ENCODE measurements around the gene CELA3A. TPM values are rescaled to one million over a fixed set of nuclear protein-coding genes. Genes with fewer than 3 reads are reported as not detected.

The CELA3A gene, protein sequence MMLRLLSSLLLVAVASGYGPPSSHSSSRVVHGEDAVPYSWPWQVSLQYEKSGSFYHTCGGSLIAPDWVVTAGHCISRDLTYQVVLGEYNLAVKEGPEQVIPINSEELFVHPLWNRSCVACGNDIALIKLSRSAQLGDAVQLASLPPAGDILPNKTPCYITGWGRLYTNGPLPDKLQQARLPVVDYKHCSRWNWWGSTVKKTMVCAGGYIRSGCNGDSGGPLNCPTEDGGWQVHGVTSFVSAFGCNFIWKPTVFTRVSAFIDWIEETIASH
- total RNA-seq (2014; rRNA removed; shearing (Covaris generic)) = not detected in 2 replicates

DNA sequence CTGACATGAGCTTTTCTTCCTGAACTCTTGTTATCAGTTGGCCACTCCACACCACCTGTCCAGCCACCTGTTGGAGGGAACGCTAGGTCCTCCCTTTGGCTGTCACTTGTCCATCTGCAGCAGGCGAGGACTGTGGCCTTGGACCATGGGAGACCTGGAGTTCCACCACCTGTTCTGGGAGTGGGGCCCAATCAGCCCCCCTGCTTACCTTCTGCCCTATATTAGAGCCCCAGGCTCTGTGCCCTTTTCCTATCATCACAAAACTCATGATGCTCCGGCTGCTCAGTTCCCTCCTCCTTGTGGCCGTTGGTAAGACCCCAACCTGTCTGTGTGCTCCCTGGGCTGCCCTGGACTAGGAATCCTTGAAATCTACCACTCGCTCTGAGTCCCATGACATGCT lies at the start of gene CELA3A:
TSS of gene CELA3A (plus strand) at position 249 of the 400 bp plus-strand sequence. CDS start at position 267, 18 bp downstream.

DNA sequence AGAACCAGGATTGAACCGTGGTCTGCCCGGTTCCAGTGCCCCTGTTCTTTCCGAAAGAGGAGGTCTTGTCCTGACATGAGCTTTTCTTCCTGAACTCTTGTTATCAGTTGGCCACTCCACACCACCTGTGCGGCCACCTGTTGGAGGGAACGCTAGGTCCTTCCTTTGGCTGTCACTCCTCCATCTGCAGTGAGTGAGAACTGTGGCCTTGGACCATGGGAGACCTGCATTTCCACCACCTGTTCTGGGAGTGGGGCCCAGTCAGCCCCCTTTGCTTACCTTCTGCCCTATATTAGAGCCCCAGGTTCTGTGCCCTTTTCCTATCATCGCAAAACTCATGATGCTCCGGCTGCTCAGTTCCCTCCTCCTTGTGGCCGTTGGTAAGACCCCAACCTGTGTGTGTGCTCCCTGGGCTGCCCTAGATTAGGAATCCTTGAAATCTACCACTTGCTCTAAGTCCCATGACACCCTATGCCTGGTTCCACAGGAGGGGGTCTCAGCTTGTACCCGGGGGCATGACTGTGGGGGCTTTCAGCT lies 24.7 kb upstream of the CELA3A start, which contains the start of gene CELA3B:
TSS of gene CELA3B (plus strand) at position 320 of the 537 bp plus-strand sequence. CDS start at position 338, 18 bp downstream.

DNA sequence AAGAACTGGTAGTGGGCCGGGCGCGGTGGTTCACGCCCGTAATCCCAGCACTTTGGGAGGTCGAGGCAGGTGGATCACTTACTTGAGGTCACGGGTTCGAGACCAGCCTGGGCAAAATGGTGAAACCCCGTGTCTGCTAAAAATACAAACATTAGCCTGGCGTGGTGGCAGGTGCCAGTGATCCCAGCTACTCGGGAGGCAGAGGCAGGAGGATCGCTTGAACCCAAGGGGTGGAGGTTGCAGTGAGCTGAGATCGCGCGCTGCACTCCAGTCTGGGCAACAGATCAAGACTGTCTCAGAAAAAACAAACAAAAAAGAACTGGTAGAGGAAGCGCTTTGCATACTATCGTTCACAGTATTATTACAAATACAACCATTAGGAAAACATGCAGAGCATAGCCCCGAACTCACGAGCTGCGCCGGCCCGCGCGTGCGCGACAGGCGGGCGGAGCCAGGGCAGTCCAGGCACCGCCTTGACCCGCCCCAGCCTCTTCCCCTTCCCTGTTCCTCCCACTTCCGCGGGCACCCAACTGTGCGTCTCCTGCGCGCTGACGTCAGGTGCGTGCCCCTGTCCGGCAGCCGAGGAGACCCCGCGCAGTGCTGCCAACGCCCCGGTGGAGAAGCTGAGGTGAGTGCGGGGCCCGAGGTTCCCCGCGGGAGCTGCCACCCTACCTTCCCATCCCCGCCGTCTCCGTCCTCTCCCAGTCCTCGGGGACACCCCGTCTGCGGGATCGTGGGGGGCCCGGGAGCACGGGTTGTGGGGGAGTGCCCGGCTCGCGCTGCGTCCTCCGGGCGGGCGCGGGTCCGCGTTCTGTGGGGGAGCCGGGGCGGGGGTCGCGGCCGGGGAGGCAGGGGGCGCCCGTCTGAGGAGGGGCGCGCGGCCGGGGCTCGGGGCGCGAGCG lies 50.9 kb downstream of the CELA3A start, which contains the start of gene CDC42:
TSS of gene CDC42 (plus strand) at position 595 of the 902 bp plus-strand sequence. CDS start 25,770 bp downstream, outside the sequence.

Small RNA genes within 50 kb of the gene (small RNA-seq; reads per million reads assigned to genes)
- gene RN7SL186P (not detected), gene RN7SL386P (not detected), gene RNU6-1022P (not detected), gene RNU6-776P (not detected)

Other genes starting within 250 kb of the CELA3A start
- 20.1 and 22.9 TPM in 2 replicates for gene USP48, start 218.5 kb upstream of the CELA3A start, total RNA-seq (2014; rRNA removed; shearing (Covaris generic))
- gene LDLRAD2, start 189.4 kb upstream of the CELA3A start, total RNA-seq (2014; rRNA removed; shearing (Covaris generic)) = not detected in 2 replicates
- gene HSPG2, start 64.3 kb upstream of the CELA3A start, total RNA-seq (2014; rRNA removed; shearing (Covaris generic)) = 42.0 and 43.5 TPM in 2 replicates
- not detected in 2 replicates for gene CELA3B, start 24.6 kb upstream of the CELA3A start, total RNA-seq (2014; rRNA removed; shearing (Covaris generic))
- 131 and 132 TPM in 2 replicates for gene CDC42, start 51.1 kb downstream of the CELA3A start, total RNA-seq (2014; rRNA removed; shearing (Covaris generic))
- not detected in 2 replicates for gene WNT4, start 141.4 kb downstream of the CELA3A start, total RNA-seq (2014; rRNA removed; shearing (Covaris generic))

All from A375 (cell line).